K562 (cell line): ENCODE data around the gene APOBEC3C.
"Not testable (repeated sequence)": the region's sequence is repeated elsewhere in the genome, so short reads cannot be mapped to it uniquely, and the experiment has no call there.

Experiments
- ARID2 ChIP-seq: fragments of 450-650 bp; IDR thresholded peaks from 2 replicates; pipeline ENCODE4 v1.6.1; 2017; ENCODE audit warnings: antibody characterized with exemption, mild to moderate bottlenecking
- BHLHE40 ChIP-seq: IDR thresholded peaks from 2 replicates; pipeline ENCODE4 v1.6.1; 2011; ENCODE audit warnings: low read length, improper control_type of control experiment
- CBX3 ChIP-seq, 2 experiments: IDR thresholded peaks; 1 replicate in 1 of 2; 2 replicates in 1 of 2; pipeline ENCODE4 v1.6.1; 2012; ENCODE audit warnings: inconsistent platforms in 2 of 2, low read length in 2 of 2, borderline replicate concordance in 1 of 2, control low read depth in 1 of 2
- CTCF ChIP-seq, 3 experiments: IDR thresholded peaks in 2 of 3; conservative IDR thresholded peaks in 1 of 3; 2 replicates each; pipeline ENCODE4 v1.5.1; 2011 to 2012; ENCODE audit warnings: low read length in 3 of 3, mild to moderate bottlenecking in 3 of 3, control low read depth in 2 of 3, improper control_type of control experiment in 1 of 3, inconsistent platforms in 1 of 3, low read depth in 1 of 3, mixed read lengths in 1 of 3, moderate library complexity in 1 of 3; ENCODE audit not compliant: insufficient read depth in 2 of 3
- ETV5 ChIP-seq: sonication (generic); formaldehyde crosslinking; IDR thresholded peaks from 2 replicates; pipeline ENCODE4 v1.4.0; 2020; ENCODE audit warnings: low read depth, mild to moderate bottlenecking, missing genetic modification reagents
- JUND ChIP-seq, 2 experiments: IDR thresholded peaks; 2 replicates in 1 of 2; 3 replicates in 1 of 2; pipeline ENCODE4 v1.6.1; 2011; ENCODE audit warnings: borderline replicate concordance in 2 of 2, low read depth in 2 of 2, low read length in 2 of 2, improper control_type of control experiment in 1 of 2, missing biosample characterization in 1 of 2, missing genetic modification characterization in 1 of 2, missing genetic modification reagents in 1 of 2
- MCM2 ChIP-seq: fragments of 450-650 bp; IDR thresholded peaks from 2 replicates; pipeline ENCODE4 v1.6.1; 2017; ENCODE audit warnings: low read depth, mild to moderate bottlenecking
- MXI1 ChIP-seq: IDR thresholded peaks from 2 replicates; pipeline ENCODE4 v1.6.1; 2011; ENCODE audit warnings: low read depth, mild to moderate bottlenecking, improper control_type of control experiment, low read length
- POLR2A ChIP-seq: fragments of 450-650 bp; conservative IDR thresholded peaks from 2 replicates; pipeline ENCODE4 v1.6.1; 2016
- SMAD1 ChIP-seq: fragments of 150-350 bp; IDR thresholded peaks from 2 replicates; pipeline ENCODE4 v1.6.1; 2014; ENCODE audit warnings: low read length, low read depth; ENCODE audit not compliant: partially characterized antibody
- TARDBP ChIP-seq: fragments of 450-650 bp; IDR thresholded peaks from 2 replicates; pipeline ENCODE4 v1.6.1; 2016
- YY1 ChIP-seq, 3 experiments: IDR thresholded peaks; 2 replicates each; pipeline ENCODE4 v1.6.1; 2011; ENCODE audit warnings: low read length in 2 of 3, mild to moderate bottlenecking in 2 of 3, moderate library complexity in 2 of 3, borderline replicate concordance in 1 of 3, control low read depth in 1 of 3, low read depth in 1 of 3; ENCODE audit not compliant: insufficient read depth in 3 of 3, insufficient replicate concordance in 2 of 3, control insufficient read depth in 1 of 3, insufficient read length in 1 of 3; ENCODE audit errors: extremely low read depth in 1 of 3

GRCh38 chr22:39043063-39043462 lies 29.0 kb downstream of the APOBEC3C start:
- TF ChIP-seq POLR2A; TARDBP; SMAD1; MCM2; ETV5 (CRISPR knock-in tag); CBX3 (IDR thresholded peaks at IDR 0.05; ENCODE audit: borderline replicate concordance in 1 of 2, low read length in 2 of 2); MXI1; CTCF (IDR thresholded peaks at IDR 0.05 in 2 of 3, conservative IDR thresholded peaks at IDR 0.05 in 1 of 3; ENCODE audit: insufficient read depth in 2 of 3, low read depth in 1 of 3, low read length in 3 of 3); JUND (IDR thresholded peaks at IDR 0.05; ENCODE audit: borderline replicate concordance, low read depth, low read length); JUND (tag; IDR thresholded peaks at IDR 0.05; ENCODE audit: borderline replicate concordance, low read depth, low read length); BHLHE40; ARID2; YY1 (IDR thresholded peaks at IDR 0.05; ENCODE audit: borderline replicate concordance in 1 of 3, control insufficient read depth in 1 of 3, extremely low read depth in 1 of 3, insufficient read depth in 3 of 3, insufficient read length in 1 of 3, insufficient replicate concordance in 2 of 3, low read depth in 1 of 3, low read length in 2 of 3): not testable (repeated sequence)
